ENCODE measurements around the gene BCAS3. TPM values are rescaled to one million over a fixed set of nuclear protein-coding genes. Genes with fewer than 3 reads are reported as not detected.

Gene BCAS3
- total and polyA plus RNA-seq, 10 donors: 3.7 to 56.0 (median 42.3) TPM

- 96 to 98% (median 96%) methylated on average over 5 of the region's 5 CpGs for WGBS, 5 donors
- intact Hi-C loops (cut with DNase I; ENCODE audit: low total_unique reads): no loop called here
- no peak for DNase-seq
- H3K27me3 ChIP-seq (replicated peaks in 1 of 7): no peaks in the 10 kb centered on the region
- TF ChIP-seq POLR2AphosphoS5 (IDR thresholded peaks at IDR 0.05) (no peak), CTCF (IDR thresholded peaks at IDR 0.05 in 8 of 11, conservative IDR thresholded peaks at IDR 0.05 in 3 of 11) (no peak), POLR2A (IDR thresholded peaks at IDR 0.05) (no peak)
- no peak overlapping the region for H3K27ac ChIP-seq
- H3K4me1 ChIP-seq: peaks cover 0 to 27% (median 10%) of the 10 kb centered on the region in 6 donors
- H3K4me3 ChIP-seq: no peak overlapping the region
- H3K36me3 ChIP-seq: peaks cover 0 to 77% (median 23%) of the 10 kb centered on the region in 6 donors
- no peaks in the 10 kb centered on the region for H3K9me3 ChIP-seq
Observed at GRCh38 chr17:60656499-60656898, 21.2 kb upstream of the BCAS3 start.

- Histone ChIP-seq H3K4me1 (peaks cover 0 to 2% (median 0%) of the 10 kb centered on the region in 6 donors), H3K36me3 (peaks cover 0 to 85% (median 30%) of the 10 kb centered on the region in 6 donors), H3K9me3 (no peaks in the 10 kb centered on the region), H3K27ac (no peak overlapping the region), H3K4me3 (no peak overlapping the region), H3K27me3 (replicated peaks in 1 of 7) (no peaks in the 10 kb centered on the region)
- TF ChIP-seq POLR2A (IDR thresholded peaks at IDR 0.05) (no peak), CTCF (IDR thresholded peaks at IDR 0.05 in 8 of 11, conservative IDR thresholded peaks at IDR 0.05 in 3 of 11) (no peak), POLR2AphosphoS5 (IDR thresholded peaks at IDR 0.05) (no peak)
- 78 to 87% (median 83%) methylated on average over 1 of the region's 1 CpG for WGBS, 5 donors
- intact Hi-C loops (cut with DNase I; ENCODE audit: low total_unique reads): no loop called here
- no peak for DNase-seq
Observed at GRCh38 chr17:60659156-60659555, 18.5 kb upstream of the BCAS3 start.

- WGBS, 5 donors: 87 to 94% (median 88%) methylated on average over 2 of the region's 2 CpGs
- H3K9me3 ChIP-seq: no peaks in the 10 kb centered on the region
- H3K4me1 ChIP-seq: no peaks in the 10 kb centered on the region
- H3K4me3 ChIP-seq: no peak overlapping the region
- intact Hi-C loops (cut with DNase I; ENCODE audit: low total_unique reads): no loop called here
- DNase-seq: no peak
- H3K36me3 ChIP-seq: peaks cover 0 to 88% (median 38%) of the 10 kb centered on the region in 6 donors
- H3K27ac ChIP-seq: no peak overlapping the region
- H3K27me3 ChIP-seq (replicated peaks in 1 of 7): no peaks in the 10 kb centered on the region
- no peak for TF ChIP-seq CTCF (IDR thresholded peaks at IDR 0.05 in 8 of 11, conservative IDR thresholded peaks at IDR 0.05 in 3 of 11)
- no peak for TF ChIP-seq POLR2AphosphoS5 (IDR thresholded peaks at IDR 0.05)
- TF ChIP-seq POLR2A (IDR thresholded peaks at IDR 0.05): no peak
Observed at GRCh38 chr17:60661489-60661888, 16.2 kb upstream of the BCAS3 start.

- H3K27me3 ChIP-seq (replicated peaks in 1 of 7): no peaks in the 10 kb centered on the region
- H3K36me3 ChIP-seq: peaks cover 0 to 70% (median 23%) of the 10 kb centered on the region in 6 donors
- H3K27ac ChIP-seq: no peak overlapping the region
- no peak overlapping the region for H3K4me3 ChIP-seq
- WGBS, 5 donors: 88 to 95% (median 92%) methylated on average over 1 of the region's 1 CpG
- no peak for DNase-seq
- intact Hi-C loops (cut with DNase I; ENCODE audit: low total_unique reads): no loop called here
- no peaks in the 10 kb centered on the region for H3K9me3 ChIP-seq
- TF ChIP-seq POLR2A (IDR thresholded peaks at IDR 0.05): no peak
- no peak for TF ChIP-seq POLR2AphosphoS5 (IDR thresholded peaks at IDR 0.05)
- TF ChIP-seq CTCF (IDR thresholded peaks at IDR 0.05 in 8 of 11, conservative IDR thresholded peaks at IDR 0.05 in 3 of 11): no peak
- H3K4me1 ChIP-seq: no peaks in the 10 kb centered on the region
Observed at GRCh38 chr17:60664022-60664421, 13.6 kb upstream of the BCAS3 start.

All from spleen (tissue), 11 donors.